ENCODE measurements around the gene LTB4R2.
A peak's percentile ranks its signal among the peaks of the same experiment; 100 is the strongest.

- TF ChIP-seq POLR2A (IDR thresholded peaks at IDR 0.05), result no peak
- peak in 4 of 6 experiments; percentile 25 to 67 (median 60) for TF ChIP-seq CTCF (IDR thresholded peaks at IDR 0.05)
Observed at GRCh38 chr14:24315807-24316596, 6.1 kb downstream of the LTB4R2 start.
